ENCODE data around the gene TNRC6C.
"Not testable (repeated sequence)": the region's sequence is repeated elsewhere in the genome, so short reads cannot be mapped to it uniquely, and the experiment has no call there.

The TNRC6C gene

GRCh38 chr17:78053777-78054468, 95.4 kb downstream of the TNRC6C start:
- no peak for DNase-seq (ENCODE audit: low read depth, low spot score)
- no peak overlapping the region for H3K4me3 ChIP-seq (ENCODE audit: low read length)

DNA sequence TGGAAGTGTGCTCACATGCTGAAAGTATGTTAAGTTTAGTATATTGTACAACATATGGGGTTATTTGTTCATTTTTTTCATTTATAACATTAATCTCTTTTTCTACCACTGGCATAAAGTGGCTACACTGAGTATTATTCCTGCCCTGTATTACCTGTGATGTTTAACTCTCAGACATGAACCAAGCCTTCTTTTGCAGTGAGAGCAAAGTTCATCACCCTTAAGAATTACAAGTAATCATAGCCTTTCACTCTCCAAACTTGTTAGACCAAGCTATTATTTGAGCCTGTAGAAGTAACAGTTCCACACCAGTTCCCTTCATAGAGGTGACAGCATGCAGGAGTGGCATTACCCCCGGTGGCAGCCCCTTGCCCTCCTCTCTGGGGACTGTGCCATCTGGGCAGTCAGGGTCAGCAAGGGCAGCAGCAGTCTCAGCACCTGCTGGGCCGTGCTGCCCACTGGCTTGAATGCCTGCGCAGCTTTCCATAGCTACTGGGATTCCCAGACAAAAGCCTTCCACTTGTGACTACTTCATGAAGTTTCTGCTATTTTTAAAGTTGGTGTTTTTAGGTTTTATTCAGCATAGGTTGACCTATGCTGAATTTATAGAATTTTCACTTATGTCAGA, 98.7 kb downstream of the TNRC6C start:
- DNase-seq (ENCODE audit: low read depth, low spot score) = no peak
- H3K4me3 ChIP-seq (ENCODE audit: low read length) = no peak overlapping the region

DNA sequence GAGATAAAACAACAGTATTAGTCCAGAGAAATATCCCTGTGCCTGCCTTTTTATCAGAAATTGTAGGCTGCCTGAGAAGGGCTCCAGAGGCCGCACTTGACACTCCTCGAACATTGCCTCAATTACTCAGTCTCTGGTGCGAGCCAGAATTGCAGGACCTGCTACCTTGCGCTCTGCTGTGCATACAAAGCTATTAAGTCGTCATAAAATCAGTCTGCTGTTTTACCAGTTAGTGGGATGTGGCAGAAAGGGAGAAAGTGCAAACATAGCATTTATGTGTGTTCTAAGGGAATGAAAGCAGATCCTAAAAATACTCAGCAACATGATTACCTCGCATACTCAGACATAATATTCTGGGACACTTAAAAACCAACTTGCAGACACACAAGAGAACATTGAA, 99.5 kb downstream of the TNRC6C start:
- DNase-seq (ENCODE audit: low read depth, low spot score) = no peak
- H3K4me3 ChIP-seq (ENCODE audit: low read length) = no peak overlapping the region

DNA sequence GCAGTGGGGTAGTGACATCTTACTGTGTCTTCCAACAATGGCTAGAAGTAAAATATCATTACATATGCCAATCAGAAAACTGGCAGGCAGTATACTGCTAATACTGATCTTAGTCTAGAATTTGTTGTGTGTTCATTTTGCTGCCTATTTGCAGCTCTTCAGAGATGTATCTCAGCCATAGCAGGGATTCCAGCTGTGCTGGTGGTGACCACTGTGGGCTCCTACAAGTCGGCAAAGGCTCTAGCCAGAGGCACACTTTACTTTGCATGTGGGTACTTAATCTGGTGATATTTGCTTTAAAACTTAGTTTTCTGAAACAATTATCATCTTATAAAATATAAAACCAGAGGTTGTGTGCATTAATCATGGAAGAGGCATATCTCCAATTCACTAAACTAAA, 100.1 kb downstream of the TNRC6C start:
- no peak for DNase-seq (ENCODE audit: low read depth, low spot score)
- H3K4me3 ChIP-seq (ENCODE audit: low read length) = no peak overlapping the region

DNA sequence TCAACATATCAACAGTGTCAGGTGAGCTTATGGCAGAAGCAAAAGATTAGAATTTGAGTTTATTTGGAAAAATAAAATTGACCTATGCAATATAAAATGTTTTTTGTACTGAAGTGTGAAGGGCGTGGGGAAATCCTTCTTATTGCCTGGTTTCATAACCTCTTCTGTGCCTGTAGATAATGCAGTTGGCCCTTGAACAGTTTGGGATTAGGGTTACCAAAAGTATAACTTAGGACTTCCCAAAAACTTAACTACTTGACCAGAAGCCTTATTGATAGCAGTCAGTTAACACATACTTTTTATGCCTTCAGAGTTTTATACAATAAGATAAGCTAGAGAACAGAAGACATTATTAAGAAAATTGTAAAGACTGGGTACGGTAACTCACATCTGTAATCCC, 104.1 kb downstream of the TNRC6C start:
- no peak overlapping the region for H3K4me3 ChIP-seq (ENCODE audit: low read length)
- DNase-seq (ENCODE audit: low read depth, low spot score) = no peak

DNA sequence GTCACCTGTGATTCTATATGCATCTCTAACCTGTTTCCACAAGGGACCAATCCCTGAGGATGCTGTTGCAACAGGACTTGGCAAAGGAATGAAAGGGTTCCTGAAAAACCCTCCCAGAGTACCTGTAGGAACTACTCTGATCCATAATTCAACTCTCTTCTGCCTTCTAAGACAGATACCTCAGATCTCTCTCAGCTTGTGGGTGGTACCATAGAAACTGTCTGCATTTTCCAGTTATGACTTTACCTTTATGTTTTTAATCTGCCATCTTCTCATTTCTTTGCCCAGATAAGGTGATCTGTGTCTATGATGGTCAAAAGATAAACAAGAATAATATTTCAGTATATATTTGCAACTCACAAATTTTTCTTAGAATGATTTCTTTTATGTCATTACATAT, 105.0 kb downstream of the TNRC6C start:
- DNase-seq (ENCODE audit: low read depth, low spot score) = no peak
- no peak overlapping the region for H3K4me3 ChIP-seq (ENCODE audit: low read length)

- no peak overlapping the region for H3K4me3 ChIP-seq (ENCODE audit: low read length)
These were observed 106.2 kb downstream of the TNRC6C start for GRCh38 chr17:78064708-78065107.

GRCh38 chr17:78066976-78067375, 108.5 kb downstream of the TNRC6C start:
- not testable (repeated sequence) for H3K4me3 ChIP-seq (ENCODE audit: low read length); DNase-seq (ENCODE audit: low read depth, low spot score)

More at GRCh38 chr17:78064708-78065107, 106.2 kb downstream of the TNRC6C start:
- no peak for DNase-seq (ENCODE audit: low read depth, low spot score)

- no peak overlapping the region for H3K4me3 ChIP-seq (ENCODE audit: low read length)
- DNase-seq (ENCODE audit: low read depth, low spot score) = no peak
These were observed 111.2 kb downstream of the TNRC6C start for GRCh38 chr17:78069695-78070094.

DNA sequence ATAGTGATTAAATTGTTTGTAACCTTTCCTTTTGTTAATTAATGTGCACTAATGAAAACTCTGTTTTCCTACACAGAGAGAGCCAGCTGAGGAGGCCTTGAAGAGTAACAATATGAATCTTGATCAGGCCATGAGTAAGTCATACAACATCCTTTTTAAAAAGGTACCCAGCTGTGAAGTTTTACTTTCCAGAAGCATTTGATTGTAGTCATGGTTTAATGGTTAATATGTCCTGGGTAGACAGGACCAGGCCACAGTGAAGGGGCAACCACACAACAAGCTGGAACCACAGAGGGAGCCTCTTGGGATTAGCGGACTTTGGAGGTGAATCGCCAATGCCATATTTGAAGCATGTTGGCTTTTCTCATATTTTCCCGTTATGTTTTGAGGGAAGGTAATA, 114.5 kb downstream of the TNRC6C start:
- no peak for DNase-seq (ENCODE audit: low read depth, low spot score)
- no peak overlapping the region for H3K4me3 ChIP-seq (ENCODE audit: low read length)

GRCh38 chr17:78075011-78075410, 116.5 kb downstream of the TNRC6C start:
- no peak for DNase-seq (ENCODE audit: low read depth, low spot score)
- H3K4me3 ChIP-seq (ENCODE audit: low read length) = no peak overlapping the region

DNA sequence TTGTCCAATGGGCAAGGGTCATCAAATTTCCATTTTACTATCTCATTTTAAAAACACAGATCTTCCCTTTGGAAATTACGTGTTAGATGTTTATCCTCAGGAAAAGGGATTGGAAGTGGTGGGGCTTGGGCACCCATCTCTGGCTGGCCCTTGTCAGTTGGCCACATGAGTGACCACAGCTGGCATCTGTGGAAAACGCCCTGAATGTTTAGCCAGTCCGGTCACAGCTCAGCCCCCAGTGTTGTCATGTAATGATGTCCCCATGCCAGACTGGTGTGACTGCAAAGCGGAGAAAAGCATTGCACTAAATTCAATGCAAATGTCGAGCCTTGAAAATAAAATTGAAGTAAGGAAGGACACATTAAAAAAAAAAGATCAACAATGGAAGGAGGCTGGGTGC, 117.0 kb downstream of the TNRC6C start:
- no peak for DNase-seq (ENCODE audit: low read depth, low spot score)
- H3K4me3 ChIP-seq (ENCODE audit: low read length) = no peak overlapping the region

GRCh38 chr17:78079253-78079652, 120.8 kb downstream of the TNRC6C start:
- no peak for DNase-seq (ENCODE audit: low read depth, low spot score)
- no peak overlapping the region for H3K4me3 ChIP-seq (ENCODE audit: low read length)

GRCh38 chr17:78081551-78081950, 123.0 kb downstream of the TNRC6C start:
- DNase-seq (ENCODE audit: low read depth, low spot score) = no peak
- no peak overlapping the region for H3K4me3 ChIP-seq (ENCODE audit: low read length)

DNA sequence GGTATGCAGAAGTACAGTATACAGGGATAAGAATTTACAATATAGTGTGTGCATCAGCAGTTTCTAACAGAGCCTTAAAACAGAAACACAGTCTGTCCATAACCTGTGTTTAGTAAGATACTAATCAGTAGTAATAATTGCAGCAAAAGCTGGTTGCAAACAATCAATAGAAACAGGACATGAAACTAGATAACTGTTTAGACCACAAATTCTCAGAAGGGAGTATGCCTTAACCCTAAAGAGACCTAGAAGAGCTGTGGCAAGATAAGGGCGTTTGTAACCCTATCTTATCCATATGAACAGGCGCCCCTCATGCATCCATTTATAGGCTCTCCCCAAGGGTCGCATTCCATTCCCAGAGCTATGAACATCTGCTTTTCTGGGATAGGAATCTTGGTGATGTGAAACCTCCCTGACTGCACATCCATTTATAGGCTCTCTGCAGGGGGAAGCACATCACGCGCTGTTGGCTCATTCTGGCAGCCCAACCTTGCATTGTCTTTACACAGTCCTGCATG, 123.9 kb downstream of the TNRC6C start:
- H3K4me3 ChIP-seq (ENCODE audit: low read length); DNase-seq (ENCODE audit: low read depth, low spot score): not testable (repeated sequence)

DNA sequence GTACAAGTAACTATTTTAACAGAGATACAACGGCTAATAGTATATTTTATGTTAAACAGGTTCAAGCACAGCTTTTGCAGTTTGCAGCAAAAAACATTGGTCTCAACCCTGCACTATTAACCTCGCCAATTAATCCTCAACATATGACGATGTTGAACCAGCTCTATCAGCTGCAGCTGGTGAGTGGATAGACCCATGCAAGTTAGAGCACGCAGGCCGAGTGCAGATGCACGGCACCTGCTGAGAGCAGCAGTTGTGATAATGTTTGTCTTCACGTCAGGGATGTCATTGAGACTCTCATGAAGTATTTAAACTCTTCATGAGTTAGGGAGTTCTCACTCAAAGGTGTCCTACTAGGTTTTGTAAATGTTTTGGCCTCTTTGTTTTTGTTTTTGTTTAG, 124.5 kb downstream of the TNRC6C start:
- DNase-seq (ENCODE audit: low read depth, low spot score) = no peak
- no peak overlapping the region for H3K4me3 ChIP-seq (ENCODE audit: low read length)

- DNase-seq (ENCODE audit: low read depth, low spot score) = no peak
- H3K4me3 ChIP-seq (ENCODE audit: low read length) = no peak overlapping the region
These were observed 128.2 kb downstream of the TNRC6C start for GRCh38 chr17:78086740-78087139.

- H3K4me3 ChIP-seq (ENCODE audit: low read length) = no peak overlapping the region
- no peak for DNase-seq (ENCODE audit: low read depth, low spot score)
These were observed 130.0 kb downstream of the TNRC6C start for GRCh38 chr17:78088529-78088928.

GRCh38 chr17:78089576-78090281, 131.2 kb downstream of the TNRC6C start:
- DNase-seq (ENCODE audit: low read depth, low spot score) = no peak
- H3K4me3 ChIP-seq (ENCODE audit: low read length) = no peak overlapping the region

DNA sequence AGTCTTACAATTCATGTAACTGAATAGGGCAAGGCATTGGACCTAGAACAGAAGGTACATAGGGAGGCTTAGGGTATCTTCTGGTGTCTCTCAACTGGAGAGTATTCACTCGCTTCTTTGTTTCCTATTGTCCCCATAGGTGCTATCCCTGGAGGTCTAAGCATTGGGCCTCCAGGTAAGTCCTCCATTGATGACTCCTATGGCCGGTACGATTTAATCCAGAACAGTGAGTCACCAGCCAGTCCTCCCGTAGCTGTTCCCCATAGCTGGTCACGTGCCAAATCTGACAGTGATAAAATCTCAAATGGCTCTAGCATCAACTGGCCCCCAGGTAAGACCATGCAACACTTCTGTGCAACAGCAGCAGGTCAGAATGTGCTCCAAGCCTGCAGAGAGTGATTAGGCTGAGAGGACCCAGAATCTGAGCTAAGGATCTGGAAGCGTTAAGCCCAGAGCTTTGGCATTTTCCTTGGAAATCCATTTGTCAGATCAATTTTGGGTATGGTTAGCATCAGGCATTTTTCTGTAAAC, 134.4 kb downstream of the TNRC6C start:
- no peak for DNase-seq (ENCODE audit: low read depth, low spot score)
- H3K4me3 ChIP-seq (ENCODE audit: low read length) = no peak overlapping the region
